Neural crest cell (in vitro differentiated cells): ENCODE data around the gene EPHA7. TPM values are rescaled to one million over a fixed set of nuclear protein-coding genes. Genes with fewer than 3 reads are reported as not detected.

ENCODE experiments used
- DNase-seq: peaks from one replicate; pipeline ENCODE4 v3.0.0; 2021; ENCODE audit warnings: low read depth, mixed read lengths, low spot score
- H3K27ac Mint-ChIP-seq: one replicate; pipeline ENCODE4 v1.8.0; 2021; ENCODE audit warnings: mild to moderate bottlenecking, mixed read lengths; ENCODE audit not compliant: unreplicated experiment
- H3K27me3 Mint-ChIP-seq: 2 replicates; pipeline ENCODE4 v1.8.0; 2021; ENCODE audit warnings: low read depth, mild to moderate bottlenecking, mixed read lengths
- H3K36me3 Mint-ChIP-seq: 2 replicates; pipeline ENCODE4 v1.8.0; 2021; ENCODE audit warnings: low read depth, mild to moderate bottlenecking, mixed read lengths
- H3K4me1 Mint-ChIP-seq: 2 replicates; pipeline ENCODE4 v1.8.0; 2021; ENCODE audit warnings: mixed read lengths
- H3K4me3 Mint-ChIP-seq: one replicate; pipeline ENCODE4 v1.8.0; 2021; ENCODE audit warnings: mild to moderate bottlenecking, mixed read lengths
- H3K9me3 Mint-ChIP-seq: 2 replicates; pipeline ENCODE4 v1.8.0; 2021; ENCODE audit warnings: mixed read lengths
- CTCF ChIP-seq: fragments of 200-600 bp; sonication (generic); conservative IDR thresholded peaks from 2 replicates; pipeline ENCODE4 v1.5.0; 2021; ENCODE audit warnings: antibody characterized with exemption, mild to moderate bottlenecking
- long read RNA-seq: library from polyadenylated mRNA; unstranded; transcript quantifications from one replicate; pipeline ENCODE4 v2.0.0, GENCODE V29; 2020
- total RNA-seq: library from RNA; stranded (reverse); gene quantifications from 2 replicates; pipeline ENCODE4 v1.2.1, GENCODE V29; 2021

EPHA7 gene
- total RNA-seq = 33.7 and 35.8 TPM in 2 replicates
- long read RNA-seq, full-length matches to known transcripts = 18 of 81 reads
- long read RNA-seq, partial matches to known transcripts = 38 of 81 reads
- long read RNA-seq, other reads (novel, unspliced or antisense) = 25 of 81 reads

- H3K4me3 Mint-ChIP-seq = peak within 1 kb of the TSS; percentile 94
- peak within 1 kb of the TSS; percentile 97 for H3K27ac Mint-ChIP-seq
- peaks cover 45% of the 10 kb centered on the region for H3K4me1 Mint-ChIP-seq
- DNase-seq = peak; percentile 94
- no peak for TF ChIP-seq CTCF
- no peaks in the 10 kb centered on the region for H3K27me3 Mint-ChIP-seq
- no peaks in the 10 kb centered on the region for H3K9me3 Mint-ChIP-seq
- no peaks in the 10 kb centered on the region for H3K36me3 Mint-ChIP-seq
Observed at GRCh38 chr6:93419304-93420162, at the start of gene EPHA7. Gene EPHA7 (minus strand): TSS chr6:93419559. CDS start chr6:93419341, 218 bp downstream.

GRCh38 chr6:93468291-93468690 is 48.9 kb upstream of the EPHA7 start:
- Mint-ChIP-seq H3K27ac (peak overlapping the region; percentile 48), H3K9me3 (peaks cover 5% of the 10 kb centered on the region), H3K4me3 (peak overlapping the region; percentile 11)

GRCh38 chr6:93454533-93454932 is 35.2 kb upstream of the EPHA7 start:
- no peaks in the 10 kb centered on the region for H3K36me3 Mint-ChIP-seq
- TF ChIP-seq CTCF = no peak
- H3K4me1 Mint-ChIP-seq = no peaks in the 10 kb centered on the region
- no peaks in the 10 kb centered on the region for H3K9me3 Mint-ChIP-seq
- no peak for DNase-seq
- H3K27ac Mint-ChIP-seq = no peak overlapping the region
- no peak overlapping the region for H3K4me3 Mint-ChIP-seq
- no peaks in the 10 kb centered on the region for H3K27me3 Mint-ChIP-seq

More at GRCh38 chr6:93468291-93468690, 48.9 kb upstream of the EPHA7 start:
- Mint-ChIP-seq H3K4me1 (peaks cover 24% of the 10 kb centered on the region), H3K27me3 (no peaks in the 10 kb centered on the region), H3K36me3 (no peaks in the 10 kb centered on the region)
- no peak for DNase-seq
- TF ChIP-seq CTCF = no peak

- no peak overlapping the region for H3K4me3 Mint-ChIP-seq
- no peaks in the 10 kb centered on the region for H3K9me3 Mint-ChIP-seq
- no peak for TF ChIP-seq CTCF
- H3K4me1 Mint-ChIP-seq = no peaks in the 10 kb centered on the region
- H3K27ac Mint-ChIP-seq = no peak overlapping the region
- no peaks in the 10 kb centered on the region for H3K36me3 Mint-ChIP-seq
- no peak for DNase-seq
- no peaks in the 10 kb centered on the region for H3K27me3 Mint-ChIP-seq
Observed at GRCh38 chr6:93453956-93454355, 34.6 kb upstream of the EPHA7 start.

GRCh38 chr6:93447874-93448273 is 28.5 kb upstream of the EPHA7 start:
- DNase-seq = no peak
- H3K27me3 Mint-ChIP-seq = no peaks in the 10 kb centered on the region
- no peak for TF ChIP-seq CTCF
- H3K9me3 Mint-ChIP-seq = peaks cover 3% of the 10 kb centered on the region
- H3K36me3 Mint-ChIP-seq = peaks cover 2% of the 10 kb centered on the region
- no peaks in the 10 kb centered on the region for H3K4me1 Mint-ChIP-seq
- no peak overlapping the region for H3K4me3 Mint-ChIP-seq
- no peak overlapping the region for H3K27ac Mint-ChIP-seq
